ENCODE measurements around the gene SDHAF3. TPM values are rescaled to one million over a fixed set of nuclear protein-coding genes. Genes with fewer than 3 reads are reported as not detected.

Gene SDHAF3
- polyA plus RNA-seq, 6 donors from 2014 or later = 28.4 to 58.4 (median 45.1) TPM

- H3K4me1 Mint-ChIP-seq = no peaks in the 10 kb centered on the region
- DNase-seq (no peak), ATAC-seq (ENCODE audit: low read depth in 2 of 2) (no peak)
- no peak overlapping the region for H3K27ac Mint-ChIP-seq
- peaks cover 1 to 12% (median 8%) of the 10 kb centered on the region in 7 donors for H3K9me3 Mint-ChIP-seq
- no peak overlapping the region for H3K4me3 Mint-ChIP-seq
- H3K27me3 Mint-ChIP-seq = peaks cover 0 to 17% (median 8%) of the 10 kb centered on the region in 3 donors
- H3K36me3 Mint-ChIP-seq = peaks cover 0 to under 1% of the 10 kb centered on the region in 2 donors
Measured at GRCh38 chr7:97200018-97200417, 82.5 kb downstream of the SDHAF3 start.

GRCh38 chr7:97203957-97204356 is 86.5 kb downstream of the SDHAF3 start:
- Mint-ChIP-seq H3K36me3 (no peaks in the 10 kb centered on the region), H3K27me3 (peaks cover 0 to 8% (median 0%) of the 10 kb centered on the region in 3 donors)

GRCh38 chr7:97204821-97205220 is 87.3 kb downstream of the SDHAF3 start:
- Mint-ChIP-seq H3K4me3 (no peak overlapping the region), H3K9me3 (peaks cover 0 to 3% (median 0%) of the 10 kb centered on the region in 7 donors), H3K4me1 (no peaks in the 10 kb centered on the region), H3K36me3 (no peaks in the 10 kb centered on the region), H3K27ac (no peak overlapping the region), H3K27me3 (peaks cover 0 to 8% (median 0%) of the 10 kb centered on the region in 3 donors)
- ATAC-seq (ENCODE audit: low read depth in 2 of 2) (no peak), DNase-seq (no peak)

More at GRCh38 chr7:97203957-97204356, 86.5 kb downstream of the SDHAF3 start:
- ATAC-seq (ENCODE audit: low read depth in 2 of 2) (no peak), DNase-seq (no peak)
- Mint-ChIP-seq H3K9me3 (peaks cover 0 to 3% (median 0%) of the 10 kb centered on the region in 7 donors), H3K4me3 (no peak overlapping the region), H3K27ac (no peak overlapping the region), H3K4me1 (no peaks in the 10 kb centered on the region)

- Mint-ChIP-seq H3K4me3 (no peak overlapping the region), H3K36me3 (no peaks in the 10 kb centered on the region), H3K27me3 (peaks cover 0 to 8% (median 7%) of the 10 kb centered on the region in 3 donors), H3K27ac (no peak overlapping the region), H3K9me3 (peaks cover 7 to 28% (median 17%) of the 10 kb centered on the region in 7 donors), H3K4me1 (no peaks in the 10 kb centered on the region)
- ATAC-seq (ENCODE audit: low read depth in 2 of 2) (no peak), DNase-seq (no peak)
Measured at GRCh38 chr7:97215556-97215955, 98.1 kb downstream of the SDHAF3 start.

GRCh38 chr7:97218767-97219166 is 101.3 kb downstream of the SDHAF3 start:
- H3K27ac Mint-ChIP-seq = no peak overlapping the region
- peaks cover 8 to 14% (median 9%) of the 10 kb centered on the region in 3 donors for H3K27me3 Mint-ChIP-seq
- ATAC-seq (ENCODE audit: low read depth in 2 of 2) = no peak
- no peak for DNase-seq
- peaks cover 4 to 9% (median 7%) of the 10 kb centered on the region in 7 donors for H3K9me3 Mint-ChIP-seq
- H3K36me3 Mint-ChIP-seq = no peaks in the 10 kb centered on the region
- no peak overlapping the region for H3K4me3 Mint-ChIP-seq
- no peaks in the 10 kb centered on the region for H3K4me1 Mint-ChIP-seq

GRCh38 chr7:97219237-97219636 is 101.7 kb downstream of the SDHAF3 start:
- no peak for ATAC-seq (ENCODE audit: low read depth in 2 of 2)
- Mint-ChIP-seq H3K27me3 (peaks cover 8 to 14% (median 9%) of the 10 kb centered on the region in 3 donors), H3K9me3 (peaks cover 4 to 7% (median 6%) of the 10 kb centered on the region in 7 donors), H3K4me1 (no peaks in the 10 kb centered on the region), H3K4me3 (no peak overlapping the region), H3K36me3 (no peaks in the 10 kb centered on the region), H3K27ac (no peak overlapping the region)
- DNase-seq = no peak

- no peaks in the 10 kb centered on the region for H3K9me3 Mint-ChIP-seq
- H3K4me1 Mint-ChIP-seq = no peaks in the 10 kb centered on the region
- no peak overlapping the region for H3K27ac Mint-ChIP-seq
- no peak for ATAC-seq (ENCODE audit: low read depth in 2 of 2)
- H3K4me3 Mint-ChIP-seq = no peak overlapping the region
- no peaks in the 10 kb centered on the region for H3K36me3 Mint-ChIP-seq
- DNase-seq = no peak
- peaks cover 9 to 16% (median 14%) of the 10 kb centered on the region in 3 donors for H3K27me3 Mint-ChIP-seq
Measured at GRCh38 chr7:97224316-97224715, 106.8 kb downstream of the SDHAF3 start.

- H3K4me3 Mint-ChIP-seq = no peak overlapping the region
- DNase-seq (no peak), ATAC-seq (ENCODE audit: low read depth in 2 of 2) (no peak)
- H3K4me1 Mint-ChIP-seq = no peaks in the 10 kb centered on the region
- no peaks in the 10 kb centered on the region for H3K36me3 Mint-ChIP-seq
- peaks cover 0 to 2% (median 0%) of the 10 kb centered on the region in 7 donors for H3K9me3 Mint-ChIP-seq
- H3K27ac Mint-ChIP-seq = peak overlapping the region in 1 of 6 donors; percentile 58
- H3K27me3 Mint-ChIP-seq = peaks cover 7 to 17% (median 9%) of the 10 kb centered on the region in 3 donors
Measured at GRCh38 chr7:97226541-97226940, 109.0 kb downstream of the SDHAF3 start.

Other genes with a start within 250 kb of the SDHAF3 start
- not detected for gene DLX6, start 112.1 kb upstream of the SDHAF3 start, polyA plus RNA-seq (ENCODE audit: low read depth in 6 of 6)
- not detected for gene DLX5, start 92.9 kb upstream of the SDHAF3 start, polyA plus RNA-seq (ENCODE audit: low read depth in 6 of 6)